WERI-Rb-1 (cell line): ENCODE results near the gene ZNF469.

Experiments used
- DNase-seq: peaks from one replicate; pipeline ENCODE4 v3.0.0-alpha.2; 2020
- H3K27ac ChIP-seq: fragments of 250-450 bp; sonication (Bioruptor Pico); 2 replicates; pipeline ENCODE4 v1.5.1; 2020; ENCODE audit warnings: mild to moderate bottlenecking, moderate library complexity
- H3K27me3 ChIP-seq: fragments of 250-450 bp; sonication (Bioruptor Pico); 2 replicates; pipeline ENCODE4 v1.5.1; 2021; ENCODE audit warnings: mild to moderate bottlenecking, low read depth, moderate library complexity; ENCODE audit not compliant: insufficient read depth, severe bottlenecking
- H3K36me3 ChIP-seq: fragments of 250-450 bp; sonication (Bioruptor Pico); 2 replicates; pipeline ENCODE4 v1.5.1; 2020; ENCODE audit warnings: mild to moderate bottlenecking, moderate library complexity
- H3K4me3 ChIP-seq: 2 replicates; pipeline ENCODE4 v1.5.1; 2011; ENCODE audit warnings: low read depth, mild to moderate bottlenecking, control low read depth, low read length
- H3K9me3 ChIP-seq: fragments of 250-450 bp; sonication (Bioruptor Pico); 2 replicates; pipeline ENCODE4 v1.5.1; 2021; ENCODE audit warnings: mild to moderate bottlenecking, moderate library complexity; ENCODE audit not compliant: severe bottlenecking
- CTCF ChIP-seq: IDR thresholded peaks from 2 replicates; pipeline ENCODE4 v1.5.1; 2011; ENCODE audit warnings: low read depth, mild to moderate bottlenecking, control low read depth, inconsistent platforms, low read length

The ZNF469 gene

DNA sequence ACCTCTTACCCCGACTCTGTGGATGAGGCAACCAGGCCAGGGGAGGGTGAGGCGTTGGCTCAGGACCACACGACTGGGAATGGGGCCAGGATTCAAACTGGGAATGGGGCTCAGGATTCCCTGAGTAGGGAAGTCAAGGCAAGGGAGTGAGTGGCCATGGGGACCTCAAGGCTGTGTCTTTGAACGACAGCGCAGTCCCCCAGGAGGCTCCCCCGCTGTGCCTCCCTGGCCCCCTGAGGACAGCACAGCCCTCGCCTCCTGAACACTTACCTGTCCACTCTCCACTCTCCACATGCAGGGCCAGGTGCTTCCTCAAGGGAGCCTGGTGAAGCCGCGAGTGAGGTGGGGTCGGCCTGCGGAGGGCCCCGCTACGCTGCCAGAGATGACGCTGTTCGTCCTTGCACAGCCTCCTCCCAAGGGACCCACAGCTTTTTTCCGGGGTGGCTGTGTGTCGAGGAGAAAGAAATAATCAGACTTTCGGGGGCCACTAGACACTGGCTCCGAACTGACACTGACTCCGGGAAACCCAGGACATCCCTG, 6.9 kb downstream of the ZNF469 start:
- no peak for TF ChIP-seq CTCF
- Histone ChIP-seq H3K36me3 (no peaks in the 10 kb centered on the region), H3K4me3 (no peak overlapping the region), H3K9me3 (no peaks in the 10 kb centered on the region), H3K27me3 (no peaks in the 10 kb centered on the region), H3K27ac (no peak overlapping the region)
- DNase-seq, result no peak

GRCh38 chr16:88390265-88390664, 7.5 kb downstream of the ZNF469 start:
- no peaks in the 10 kb centered on the region for H3K27me3 ChIP-seq
- H3K36me3 ChIP-seq, result no peaks in the 10 kb centered on the region
- no peak overlapping the region for H3K27ac ChIP-seq

DNA sequence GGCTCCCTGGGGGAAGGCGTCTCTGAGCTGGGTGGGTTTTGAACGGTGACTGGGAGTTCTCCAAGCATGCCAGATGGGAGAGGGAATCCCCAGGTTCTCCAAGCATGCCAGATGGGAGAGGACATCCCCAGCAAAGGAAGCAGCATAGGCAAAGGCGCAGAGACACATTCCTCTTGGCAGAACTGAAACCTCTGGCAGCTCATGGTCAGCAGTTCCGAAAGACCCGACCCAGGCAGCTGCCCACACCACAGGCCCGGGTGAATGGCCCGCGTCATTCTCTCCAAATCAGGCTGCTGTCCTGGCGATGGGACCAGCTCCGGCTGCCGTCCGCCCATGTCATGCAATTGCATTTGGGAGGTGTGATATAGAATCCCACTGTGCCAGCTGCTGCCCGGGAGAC, 8.0 kb downstream of the ZNF469 start:
- Histone ChIP-seq H3K27ac (no peak overlapping the region), H3K4me3 (no peak overlapping the region), H3K36me3 (no peaks in the 10 kb centered on the region), H3K27me3 (no peaks in the 10 kb centered on the region), H3K9me3 (no peaks in the 10 kb centered on the region)
- no peak for DNase-seq
- TF ChIP-seq CTCF, result no peak

More at GRCh38 chr16:88390265-88390664, 7.5 kb downstream of the ZNF469 start:
- DNase-seq, result no peak
- H3K4me3 ChIP-seq, result no peak overlapping the region
- H3K9me3 ChIP-seq, result no peaks in the 10 kb centered on the region
- TF ChIP-seq CTCF, result no peak

- no peaks in the 10 kb centered on the region for H3K9me3 ChIP-seq
- H3K4me3 ChIP-seq, result no peak overlapping the region
- no peaks in the 10 kb centered on the region for H3K27me3 ChIP-seq
- H3K27ac ChIP-seq, result no peak overlapping the region
- no peak for DNase-seq
- TF ChIP-seq CTCF, result no peak
- H3K36me3 ChIP-seq, result no peaks in the 10 kb centered on the region
Measured at GRCh38 chr16:88391144-88391850, 8.5 kb downstream of the ZNF469 start.

GRCh38 chr16:88392111-88392510, 9.4 kb downstream of the ZNF469 start:
- no peaks in the 10 kb centered on the region for H3K9me3 ChIP-seq
- H3K4me3 ChIP-seq, result no peak overlapping the region
- no peaks in the 10 kb centered on the region for H3K36me3 ChIP-seq
- DNase-seq, result no peak
- no peak for TF ChIP-seq CTCF
- no peaks in the 10 kb centered on the region for H3K27me3 ChIP-seq
- no peak overlapping the region for H3K27ac ChIP-seq

DNA sequence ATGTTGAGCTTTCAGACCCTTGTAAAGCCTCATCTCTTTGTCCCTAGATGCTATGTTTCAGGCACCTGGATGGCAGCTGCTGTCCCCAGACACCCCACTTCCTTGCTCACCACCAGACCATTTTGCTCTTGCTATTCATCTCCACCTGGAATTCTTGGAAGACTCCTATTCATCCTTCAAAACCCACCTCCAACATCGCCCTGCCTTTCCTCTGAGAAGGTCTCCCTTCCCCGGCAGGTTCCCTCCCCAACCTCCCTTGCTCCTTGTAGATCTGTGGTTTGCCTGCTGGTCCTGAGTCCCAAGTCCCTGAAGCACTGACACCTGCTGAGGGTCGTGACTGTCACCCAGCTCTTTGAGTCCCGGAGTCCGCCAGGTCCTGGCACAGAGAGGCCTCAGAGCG, 9.9 kb downstream of the ZNF469 start:
- no peaks in the 10 kb centered on the region for H3K36me3 ChIP-seq
- DNase-seq, result no peak
- no peaks in the 10 kb centered on the region for H3K9me3 ChIP-seq
- no peak overlapping the region for H3K27ac ChIP-seq
- TF ChIP-seq CTCF, result no peak
- no peaks in the 10 kb centered on the region for H3K27me3 ChIP-seq
- H3K4me3 ChIP-seq, result no peak overlapping the region
